ENCODE measurements around the gene MEGF9.

Gene MEGF9

DNA sequence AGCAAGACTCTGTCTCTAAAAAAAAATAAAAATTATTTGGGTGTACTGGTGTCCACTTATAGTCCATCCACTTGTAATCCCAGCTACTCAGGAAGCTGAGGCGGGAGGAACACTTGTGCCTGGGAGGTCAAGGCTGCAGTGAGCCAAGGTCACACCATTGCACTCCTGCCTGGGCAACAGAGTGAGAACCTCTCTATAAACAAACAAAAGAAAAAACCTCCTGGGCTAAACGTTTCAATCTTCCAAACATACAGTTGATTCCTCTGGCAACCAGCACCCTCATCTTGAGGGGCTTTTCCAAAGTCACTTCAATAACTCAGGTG, 120.4 kb downstream of the MEGF9 start:
- Histone ChIP-seq H3K27me3 (ENCODE audit: low read depth, low read length) (no peaks in the 10 kb centered on the region), H3K9me3 (ENCODE audit: insufficient read depth, low read length) (no peaks in the 10 kb centered on the region), H3K4me2 (ENCODE audit: low read length) (no peak overlapping the region), H3K9ac (ENCODE audit: low read length) (no peak overlapping the region), H3K4me1 (ENCODE audit: low read length) (no peaks in the 10 kb centered on the region), H3K27ac (ENCODE audit: low read length) (no peak overlapping the region), H3K79me2 (ENCODE audit: low read length) (no peaks in the 10 kb centered on the region), H3K4me3 (ENCODE audit: low read length) (no peak overlapping the region), H4K20me1 (ENCODE audit: insufficient read depth, low read length) (no peaks in the 10 kb centered on the region), H2AFZ (ENCODE audit: low read depth, low read length) (no peak overlapping the region), H3K36me3 (replicated peaks; ENCODE audit: low read depth, low read length) (no peaks in the 10 kb centered on the region)
- TF ChIP-seq, protein P1, sequence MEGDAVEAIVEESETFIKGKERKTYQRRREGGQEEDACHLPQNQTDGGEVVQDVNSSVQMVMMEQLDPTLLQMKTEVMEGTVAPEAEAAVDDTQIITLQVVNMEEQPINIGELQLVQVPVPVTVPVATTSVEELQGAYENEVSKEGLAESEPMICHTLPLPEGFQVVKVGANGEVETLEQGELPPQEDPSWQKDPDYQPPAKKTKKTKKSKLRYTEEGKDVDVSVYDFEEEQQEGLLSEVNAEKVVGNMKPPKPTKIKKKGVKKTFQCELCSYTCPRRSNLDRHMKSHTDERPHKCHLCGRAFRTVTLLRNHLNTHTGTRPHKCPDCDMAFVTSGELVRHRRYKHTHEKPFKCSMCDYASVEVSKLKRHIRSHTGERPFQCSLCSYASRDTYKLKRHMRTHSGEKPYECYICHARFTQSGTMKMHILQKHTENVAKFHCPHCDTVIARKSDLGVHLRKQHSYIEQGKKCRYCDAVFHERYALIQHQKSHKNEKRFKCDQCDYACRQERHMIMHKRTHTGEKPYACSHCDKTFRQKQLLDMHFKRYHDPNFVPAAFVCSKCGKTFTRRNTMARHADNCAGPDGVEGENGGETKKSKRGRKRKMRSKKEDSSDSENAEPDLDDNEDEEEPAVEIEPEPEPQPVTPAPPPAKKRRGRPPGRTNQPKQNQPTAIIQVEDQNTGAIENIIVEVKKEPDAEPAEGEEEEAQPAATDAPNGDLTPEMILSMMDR (IDR thresholded peaks at IDR 0.05; ENCODE audit: low read depth, low read length): no peak
- no peak for TF ChIP-seq EZH2phosphoT487 (IDR thresholded peaks at IDR 0.05; ENCODE audit: low read depth)

DNA sequence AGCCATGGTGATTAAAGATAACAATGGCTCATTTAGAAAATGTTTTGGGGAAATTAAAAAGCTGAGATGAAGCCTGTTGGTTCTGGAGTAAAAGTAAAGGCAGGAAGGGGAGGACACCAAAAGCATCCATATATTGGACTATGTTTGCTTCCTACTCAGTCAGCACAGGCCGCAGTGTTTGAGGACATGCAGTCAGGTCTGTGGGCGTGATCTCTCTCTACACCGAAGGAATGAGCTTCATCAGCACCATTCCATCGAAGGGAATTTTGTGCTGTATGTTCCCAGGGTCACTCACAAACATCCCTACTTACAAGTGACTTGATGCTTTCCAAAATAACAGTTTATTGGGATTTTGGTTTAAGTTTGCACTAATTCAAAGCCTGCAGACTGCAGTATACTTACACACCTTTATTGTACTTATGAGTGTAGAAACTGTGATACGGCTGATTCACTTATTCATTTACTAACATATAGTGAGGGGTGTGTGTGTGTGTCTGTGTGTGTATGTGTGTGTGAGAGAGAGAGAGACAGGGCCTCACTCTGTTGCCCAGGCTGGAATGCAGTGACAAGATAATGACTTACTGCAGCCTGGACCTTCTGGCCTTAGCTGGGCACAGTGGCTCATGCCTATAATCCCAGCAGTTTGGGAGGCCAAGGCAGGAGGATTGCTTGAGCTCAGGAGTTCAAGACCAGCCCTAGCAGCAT, 120.9 kb downstream of the MEGF9 start:
- Histone ChIP-seq H3K79me2 (ENCODE audit: low read length) (no peaks in the 10 kb centered on the region), H3K4me3 (ENCODE audit: low read length) (no peak overlapping the region), H3K4me1 (ENCODE audit: low read length) (no peaks in the 10 kb centered on the region), H2AFZ (ENCODE audit: low read depth, low read length) (no peak overlapping the region), H3K36me3 (replicated peaks; ENCODE audit: low read depth, low read length) (no peaks in the 10 kb centered on the region), H3K27ac (ENCODE audit: low read length) (no peak overlapping the region), H3K9me3 (ENCODE audit: insufficient read depth, low read length) (no peaks in the 10 kb centered on the region), H3K4me2 (ENCODE audit: low read length) (no peak overlapping the region), H3K9ac (ENCODE audit: low read length) (no peak overlapping the region), H3K27me3 (ENCODE audit: low read depth, low read length) (no peaks in the 10 kb centered on the region), H4K20me1 (ENCODE audit: insufficient read depth, low read length) (no peaks in the 10 kb centered on the region)
- TF ChIP-seq, protein P1 (IDR thresholded peaks at IDR 0.05; ENCODE audit: low read depth, low read length): no peak
- no peak for TF ChIP-seq EZH2phosphoT487 (IDR thresholded peaks at IDR 0.05; ENCODE audit: low read depth)

DNA sequence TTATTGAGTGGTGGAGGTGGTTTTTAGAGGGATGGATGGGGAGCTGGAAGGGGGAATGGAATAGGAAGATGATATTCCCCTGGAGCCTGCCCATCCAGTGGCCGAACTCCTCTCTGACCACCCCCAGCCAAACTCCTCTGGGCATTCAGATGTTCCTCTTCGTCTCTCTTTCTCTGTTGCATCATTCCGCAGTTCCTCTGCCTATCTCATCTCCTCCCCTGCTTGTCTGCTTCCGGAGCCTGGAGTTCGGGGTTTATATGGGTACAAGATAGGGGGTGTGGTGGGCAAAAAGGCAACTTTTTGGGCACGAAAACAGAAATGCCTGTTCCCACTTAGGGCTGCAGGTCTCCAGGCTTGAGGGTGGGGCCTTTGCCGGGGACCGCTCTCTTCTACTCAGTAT, 122.1 kb downstream of the MEGF9 start:
- TF ChIP-seq, protein P1 (IDR thresholded peaks at IDR 0.05; ENCODE audit: low read depth, low read length): no peak
- Histone ChIP-seq H3K4me3 (ENCODE audit: low read length) (no peak overlapping the region), H3K9ac (ENCODE audit: low read length) (no peak overlapping the region), H3K27ac (ENCODE audit: low read length) (no peak overlapping the region), H3K4me1 (ENCODE audit: low read length) (peaks cover under 1% of the 10 kb centered on the region; the same call in 1 of the 2 replicates), H3K36me3 (replicated peaks; ENCODE audit: low read depth, low read length) (no peaks in the 10 kb centered on the region), H3K79me2 (ENCODE audit: low read length) (no peaks in the 10 kb centered on the region), H4K20me1 (ENCODE audit: insufficient read depth, low read length) (no peaks in the 10 kb centered on the region), H2AFZ (ENCODE audit: low read depth, low read length) (no peak overlapping the region), H3K4me2 (ENCODE audit: low read length) (no peak overlapping the region), H3K9me3 (ENCODE audit: insufficient read depth, low read length) (no peaks in the 10 kb centered on the region), H3K27me3 (ENCODE audit: low read depth, low read length) (no peaks in the 10 kb centered on the region)

DNA sequence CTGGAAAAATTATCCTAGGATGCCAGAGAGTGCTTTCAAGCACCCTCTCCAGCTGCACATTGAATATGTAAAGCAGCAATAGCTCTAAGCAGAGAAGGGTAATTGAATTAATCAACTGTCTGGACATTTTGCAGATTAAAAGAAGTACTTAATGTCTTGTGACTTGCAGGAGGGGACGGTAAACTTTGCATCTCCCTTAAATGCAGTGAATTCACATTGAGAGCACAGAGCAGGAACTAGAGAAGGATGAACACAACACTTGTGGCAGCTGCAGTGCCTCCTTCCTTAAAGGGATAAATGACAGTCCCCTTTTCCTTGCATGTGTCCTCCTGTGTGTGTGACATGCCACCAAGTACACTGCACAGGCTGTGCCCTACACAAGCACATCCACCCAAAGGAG, 126.9 kb downstream of the MEGF9 start:
- H3K27ac ChIP-seq (ENCODE audit: low read length): no peak overlapping the region
- H3K36me3 ChIP-seq (replicated peaks; ENCODE audit: low read depth, low read length): no peaks in the 10 kb centered on the region
- H3K4me1 ChIP-seq (ENCODE audit: low read length): peaks cover 4% of the 10 kb centered on the region; the same call in 1 of the 2 replicates
- no peak overlapping the region for H3K9ac ChIP-seq (ENCODE audit: low read length)
- H4K20me1 ChIP-seq (ENCODE audit: insufficient read depth, low read length): no peaks in the 10 kb centered on the region
- TF ChIP-seq, protein P1 (IDR thresholded peaks at IDR 0.05; ENCODE audit: low read depth, low read length): no peak
- TF ChIP-seq EZH2phosphoT487 (IDR thresholded peaks at IDR 0.05; ENCODE audit: low read depth): no peak
- no peaks in the 10 kb centered on the region for H3K9me3 ChIP-seq (ENCODE audit: insufficient read depth, low read length)
- H3K27me3 ChIP-seq (ENCODE audit: low read depth, low read length): no peaks in the 10 kb centered on the region
- H3K79me2 ChIP-seq (ENCODE audit: low read length): no peaks in the 10 kb centered on the region
- no peak overlapping the region for H3K4me2 ChIP-seq (ENCODE audit: low read length)
- no peak overlapping the region for H3K4me3 ChIP-seq (ENCODE audit: low read length)
- peak overlapping the region; percentile 30; the same call in 1 of the 2 replicates for H2AFZ ChIP-seq (ENCODE audit: low read depth, low read length)
